Tibial artery (tissue), 4 donors: ENCODE measurements around the gene TRIM67.
A peak's percentile ranks its signal among the peaks of the same experiment; 100 is the strongest.

Experiments
- DNase-seq, 2 donors: peaks; one replicate each; pipeline ENCODE4 v3.0.0-alpha.2; 2019
- H3K27ac ChIP-seq, 2 donors: fragments of 200-600 bp; sonication (generic) in 1 of 2; 1 replicate in 1 of 2; 2 replicates in 1 of 2; pipeline ENCODE4 v1.5.1; 2018 to 2019; ENCODE audit warnings: mild to moderate bottlenecking in 1 of 2
- H3K27me3 ChIP-seq, 2 donors: fragments of 200-600 bp; sonication (generic) in 1 of 2; one replicate each; pipeline versions ENCODE4 v1.5.1 to v1.6.0; 2016 to 2019
- H3K36me3 ChIP-seq, 3 donors: fragments of 200-600 bp; sonication (generic) in 2 of 3; one replicate each; pipeline ENCODE4 v1.5.1; 2016 to 2019; ENCODE audit warnings: mild to moderate bottlenecking in 2 of 3
- H3K4me1 ChIP-seq, 4 donors: fragments of 200-600 bp; sonication (generic) in 2 of 4; 1 replicate in 3 of 4; 2 replicates in 1 of 4; pipeline ENCODE4 v1.5.1; 2016 to 2019
- H3K4me3 ChIP-seq, 2 donors: fragments of 200-600 bp; sonication (generic) in 1 of 2; 1 replicate in 1 of 2; 2 replicates in 1 of 2; pipeline ENCODE4 v1.5.1; 2018 to 2019; ENCODE audit warnings: mild to moderate bottlenecking in 2 of 2
- H3K9me3 ChIP-seq, 3 donors: fragments of 200-600 bp; sonication (generic) in 1 of 3; one replicate each; pipeline ENCODE4 v1.5.1; 2016 to 2019
- CTCF ChIP-seq, 2 experiments: fragments of 200-600 bp in 1 of 2; fragments of 450-650 bp in 1 of 2; IDR thresholded peaks; one replicate each; pipeline ENCODE4 v1.5.1; 2017 to 2019; ENCODE audit warnings: antibody characterized with exemption in 2 of 2, mild to moderate bottlenecking in 1 of 2, moderate library complexity in 1 of 2
- intact Hi-C: fragments of 100-400 bp; cut with DNase I; formaldehyde crosslinking; loops from one replicate; pipeline ENCODE4 v1.15.0; 2023; ENCODE audit warnings: low total_unique reads

TRIM67 gene

GRCh38 chr1:231238298-231238697 is 76.4 kb downstream of the TRIM67 start:
- Histone ChIP-seq H3K27ac (no peak overlapping the region), H3K9me3 (no peaks in the 10 kb centered on the region), H3K36me3 (peaks cover 13 to 38% (median 24%) of the 10 kb centered on the region in 3 donors), H3K4me1 (peaks cover 0 to 27% (median 25%) of the 10 kb centered on the region in 4 donors), H3K4me3 (no peak overlapping the region), H3K27me3 (no peaks in the 10 kb centered on the region)
- TF ChIP-seq CTCF (IDR thresholded peaks at IDR 0.05): no peak
- no peak for DNase-seq
- intact Hi-C loops: no loop called here

- peak overlapping the region; percentile 82 to 85 for H3K4me3 ChIP-seq
- DNase-seq: no peak
- intact Hi-C loops: no loop called here
- no peak for TF ChIP-seq CTCF (IDR thresholded peaks at IDR 0.05)
- H3K4me1 ChIP-seq: peaks cover 0 to 40% (median 35%) of the 10 kb centered on the region in 4 donors
- peak overlapping the region; percentile 74 to 91 for H3K27ac ChIP-seq
- H3K9me3 ChIP-seq: no peaks in the 10 kb centered on the region
- H3K27me3 ChIP-seq: no peaks in the 10 kb centered on the region
- H3K36me3 ChIP-seq: peaks cover 13 to 31% (median 24%) of the 10 kb centered on the region in 3 donors
These were observed 78.6 kb downstream of the TRIM67 start for GRCh38 chr1:231240531-231240882.

- H3K4me1 ChIP-seq: peaks cover 0 to 43% (median 35%) of the 10 kb centered on the region in 4 donors
- intact Hi-C loops: no loop called here
- peaks cover 13 to 27% (median 24%) of the 10 kb centered on the region in 3 donors for H3K36me3 ChIP-seq
- H3K4me3 ChIP-seq: peak within 1 kb of the TSS; percentile 82 to 85
- no peak for TF ChIP-seq CTCF (IDR thresholded peaks at IDR 0.05)
- peak; percentile 87 to 91 for DNase-seq
- H3K9me3 ChIP-seq: no peaks in the 10 kb centered on the region
- H3K27me3 ChIP-seq: no peaks in the 10 kb centered on the region
- H3K27ac ChIP-seq: peak within 1 kb of the TSS; percentile 74 to 91
These were observed 79.3 kb downstream of the TRIM67 start, which contains the start of gene GNPAT for GRCh38 chr1:231240883-231241735. Gene GNPAT (plus strand): TSS chr1:231241212. CDS start chr1:231241379, 167 bp downstream.

GRCh38 chr1:231241750-231242149 is 79.9 kb downstream of the TRIM67 start:
- Histone ChIP-seq H3K4me1 (peaks cover 0 to 46% (median 35%) of the 10 kb centered on the region in 4 donors), H3K27ac (peak overlapping the region; percentile 74 to 91), H3K4me3 (peak overlapping the region; percentile 82 to 85), H3K27me3 (no peaks in the 10 kb centered on the region), H3K36me3 (peaks cover 13 to 22% (median 22%) of the 10 kb centered on the region in 3 donors), H3K9me3 (no peaks in the 10 kb centered on the region)
- intact Hi-C loops: no loop called here
- DNase-seq: no peak
- TF ChIP-seq CTCF (IDR thresholded peaks at IDR 0.05): no peak

GRCh38 chr1:231242516-231243198 is 80.8 kb downstream of the TRIM67 start:
- no peak for DNase-seq
- Histone ChIP-seq H3K36me3 (peaks cover 10 to 13% (median 13%) of the 10 kb centered on the region in 3 donors), H3K27me3 (no peaks in the 10 kb centered on the region), H3K9me3 (no peaks in the 10 kb centered on the region), H3K4me1 (peaks cover 0 to 46% (median 35%) of the 10 kb centered on the region in 4 donors), H3K4me3 (peak overlapping the region; percentile 82 to 85), H3K27ac (peak overlapping the region in 1 of 2 donors; percentile 91)
- TF ChIP-seq CTCF (IDR thresholded peaks at IDR 0.05): no peak
- intact Hi-C loops: no loop called here
